ENCODE data around the gene IRF2BP2. TPM values are rescaled to one million over a fixed set of nuclear protein-coding genes. Genes with fewer than 3 reads are reported as not detected.

The IRF2BP2 gene
- total and polyA plus RNA-seq, 10 of the 15 experiments (the other 5 are each of a cell fraction or from before 2014, with no cell fraction given): 7.5 to 114 (median 52.3) TPM

DNA sequence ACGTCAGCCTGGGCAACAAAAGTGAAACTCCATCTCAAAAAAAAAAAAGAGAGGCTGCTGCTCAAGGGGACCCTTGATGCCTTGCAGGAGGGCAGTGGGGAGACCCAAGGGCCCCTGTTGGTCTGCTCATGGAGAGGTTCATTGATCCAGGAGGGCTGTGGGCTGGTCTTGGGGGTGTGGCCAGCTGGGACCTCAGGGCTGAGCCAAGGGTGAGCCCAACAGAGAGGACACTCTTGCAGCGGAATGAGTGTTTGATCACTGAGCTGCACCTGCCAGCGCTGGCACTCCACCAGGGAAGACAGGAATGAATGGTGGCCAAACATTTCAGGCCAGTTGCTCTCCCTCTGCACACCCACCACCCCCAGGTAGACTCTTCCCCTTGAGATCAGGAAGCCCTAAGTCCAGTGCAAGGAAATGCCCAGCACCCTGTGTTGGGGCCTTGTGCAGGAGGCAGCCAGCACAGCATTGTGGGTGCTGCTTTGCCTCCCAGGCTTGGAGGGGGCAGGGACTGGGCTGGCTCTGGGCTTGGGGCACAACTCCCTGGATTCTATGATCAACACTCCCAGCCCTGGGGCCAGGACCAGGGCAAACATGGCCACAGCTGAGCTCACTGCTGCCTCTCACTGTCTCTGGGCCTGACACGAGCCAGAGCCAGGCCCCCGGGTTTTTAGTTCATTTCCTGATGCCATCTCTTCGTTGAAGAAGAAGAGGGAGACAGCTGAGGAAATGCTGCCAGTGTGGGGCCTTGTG is 50.7 kb downstream of the IRF2BP2 start (continued):
- TF ChIP-seq PRDM15 (CRISPR knock-in tag; IDR thresholded peaks at IDR 0.05): no peak

- BruUV-seq (replicated peaks): no TSS peak
- TF ChIP-seq ESRRA (IDR thresholded peaks at IDR 0.05; ENCODE audit: low read length): no peak
- TF ChIP-seq SIX5 (IDR thresholded peaks at IDR 0.05; ENCODE audit: low read depth, low read length, severe bottlenecking): no peak
- TF ChIP-seq EGR1 (IDR thresholded peaks at IDR 0.05; ENCODE audit: borderline replicate concordance in 1 of 2, low read depth in 2 of 2, low read length in 2 of 2): no peak
- TF ChIP-seq, protein P1, sequence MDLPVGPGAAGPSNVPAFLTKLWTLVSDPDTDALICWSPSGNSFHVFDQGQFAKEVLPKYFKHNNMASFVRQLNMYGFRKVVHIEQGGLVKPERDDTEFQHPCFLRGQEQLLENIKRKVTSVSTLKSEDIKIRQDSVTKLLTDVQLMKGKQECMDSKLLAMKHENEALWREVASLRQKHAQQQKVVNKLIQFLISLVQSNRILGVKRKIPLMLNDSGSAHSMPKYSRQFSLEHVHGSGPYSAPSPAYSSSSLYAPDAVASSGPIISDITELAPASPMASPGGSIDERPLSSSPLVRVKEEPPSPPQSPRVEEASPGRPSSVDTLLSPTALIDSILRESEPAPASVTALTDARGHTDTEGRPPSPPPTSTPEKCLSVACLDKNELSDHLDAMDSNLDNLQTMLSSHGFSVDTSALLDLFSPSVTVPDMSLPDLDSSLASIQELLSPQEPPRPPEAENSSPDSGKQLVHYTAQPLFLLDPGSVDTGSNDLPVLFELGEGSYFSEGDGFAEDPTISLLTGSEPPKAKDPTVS (IDR thresholded peaks at IDR 0.05; ENCODE audit: low read depth, low read length): no peak
- no peak for TF ChIP-seq ZBTB33 (IDR thresholded peaks at IDR 0.05)
- no peak for TF ChIP-seq NR2C2 (IDR thresholded peaks at IDR 0.05; ENCODE audit: borderline replicate concordance, control insufficient read depth, insufficient read length, low read depth)
- TF ChIP-seq BCL11A (IDR thresholded peaks at IDR 0.05; ENCODE audit: low read depth, low read length): no peak
- TF ChIP-seq ZSCAN29 (IDR thresholded peaks at IDR 0.05): no peak
- no peak for TF ChIP-seq CBX5 (IDR thresholded peaks at IDR 0.05; ENCODE audit: low read depth)
Observed at GRCh38 chr1:234558330-234558836, 51.6 kb downstream of the IRF2BP2 start.

More at GRCh38 chr1:234558330-234558836, 51.6 kb downstream of the IRF2BP2 start:
- Histone ChIP-seq H3K9me3 (replicated peaks; ENCODE audit: control insufficient read depth, insufficient read depth, low read length) (no peaks in the 10 kb centered on the region), H3K4me3 (no peak overlapping the region), H2AFZ (ENCODE audit: control insufficient read depth, low read depth, low read length) (no peak overlapping the region), H3K79me2 (ENCODE audit: control insufficient read depth, insufficient read depth, low read length) (no peaks in the 10 kb centered on the region), H3K4me1 (ENCODE audit: control insufficient read depth, insufficient read depth, low read length) (no peaks in the 10 kb centered on the region), H3K36me3 (ENCODE audit: control insufficient read depth in 2 of 2, insufficient read depth in 2 of 2, low read length in 1 of 2) (no peaks in the 10 kb centered on the region), H3K9ac (ENCODE audit: control insufficient read depth, insufficient read depth, low read length) (no peak overlapping the region), H4K20me1 (ENCODE audit: control insufficient read depth, insufficient read depth) (no peaks in the 10 kb centered on the region), H3K4me2 (ENCODE audit: control insufficient read depth, insufficient read depth) (no peak overlapping the region), H3K27ac (ENCODE audit: control insufficient read depth, insufficient read depth) (no peak overlapping the region), H3K27me3 (replicated peaks in 1 of 2; ENCODE audit: control insufficient read depth in 2 of 2, insufficient read depth in 2 of 2, low read length in 1 of 2) (no peaks in the 10 kb centered on the region)
- in situ Hi-C loops (cut with MboI) (no loop called here), intact Hi-C loops (cut with micrococcal nuclease; ENCODE audit: unreplicated experiment) (no loop called here)
- RAD21 ChIA-PET (ENCODE audit: unreplicated experiment): no interaction called here
- SMC1A ChIA-PET (ENCODE audit: uncharacterized antibody, unreplicated experiment): no interaction called here
- FAIRE-seq (no peak), ATAC-seq (no peak), DNase-seq (ENCODE audit: low read depth, low spot score) (no peak)
- CTCF ChIA-PET: no interaction called here
- POLR2A ChIA-PET: interaction anchor here (0.5 kb wide), 1 partner anchor 39 kb away, joined by 3 read pairs; no protein-coding TSS in a partner anchor
- WGBS (ENCODE audit: insufficient coverage, insufficient replicate concordance, low lambda C conversion rate, missing lambda C conversion rate): 64% methylated on average over 10 of the region's 10 CpGs
